Neuron (in vitro differentiated cells): ENCODE measurements around the gene RCOR3.

ENCODE experiments used
- H2AFZ ChIP-seq: one replicate; pipeline ENCODE4 v1.6.1; 2013; ENCODE audit warnings: low read depth, mild to moderate bottlenecking, inconsistent platforms, low read length, moderate library complexity
- H3K27me3 ChIP-seq: one replicate; pipeline ENCODE4 v1.6.1; 2013; ENCODE audit warnings: low read length; ENCODE audit not compliant: insufficient read depth
- H3K36me3 ChIP-seq: one replicate; pipeline ENCODE4 v1.6.1; 2013; ENCODE audit warnings: low read length; ENCODE audit not compliant: insufficient read depth
- H3K4me1 ChIP-seq: one replicate; pipeline ENCODE4 v1.6.1; 2013; ENCODE audit warnings: low read length; ENCODE audit not compliant: insufficient read depth
- H3K4me3 ChIP-seq: 2 replicates; pipeline ENCODE4 v1.5.1; 2013; ENCODE audit warnings: mild to moderate bottlenecking, low read length, moderate library complexity
- H3K9me3 ChIP-seq: one replicate; pipeline ENCODE4 v1.6.1; 2013; ENCODE audit warnings: low read length

The RCOR3 gene

GRCh38 chr1:211279340-211279739 lies 20.2 kb downstream of the RCOR3 start:
- Histone ChIP-seq H3K4me3 (no peak overlapping the region), H3K4me1 (no peaks in the 10 kb centered on the region), H3K27me3 (no peaks in the 10 kb centered on the region), H3K36me3 (peaks cover 68% of the 10 kb centered on the region), H2AFZ (no peak overlapping the region), H3K9me3 (no peaks in the 10 kb centered on the region)

GRCh38 chr1:211280910-211281309 lies 21.7 kb downstream of the RCOR3 start:
- Histone ChIP-seq H2AFZ (no peak overlapping the region), H3K9me3 (no peaks in the 10 kb centered on the region), H3K36me3 (peaks cover 61% of the 10 kb centered on the region), H3K4me1 (no peaks in the 10 kb centered on the region), H3K27me3 (no peaks in the 10 kb centered on the region), H3K4me3 (no peak overlapping the region)

GRCh38 chr1:211281320-211282022 lies 22.3 kb downstream of the RCOR3 start:
- H3K9me3 ChIP-seq, result no peaks in the 10 kb centered on the region
- no peaks in the 10 kb centered on the region for H3K4me1 ChIP-seq
- H3K27me3 ChIP-seq, result no peaks in the 10 kb centered on the region
- no peak overlapping the region for H3K4me3 ChIP-seq
- no peak overlapping the region for H2AFZ ChIP-seq
- H3K36me3 ChIP-seq, result peaks cover 56% of the 10 kb centered on the region

- H3K9me3 ChIP-seq, result no peaks in the 10 kb centered on the region
- H3K4me3 ChIP-seq, result no peak overlapping the region
- H3K4me1 ChIP-seq, result no peaks in the 10 kb centered on the region
- no peaks in the 10 kb centered on the region for H3K27me3 ChIP-seq
- H3K36me3 ChIP-seq, result peaks cover 57% of the 10 kb centered on the region
- H2AFZ ChIP-seq, result no peak overlapping the region
These were observed 22.8 kb downstream of the RCOR3 start for GRCh38 chr1:211282023-211282373.

- Histone ChIP-seq H3K9me3 (no peaks in the 10 kb centered on the region), H3K4me1 (no peaks in the 10 kb centered on the region), H3K36me3 (peaks cover 56% of the 10 kb centered on the region), H2AFZ (no peak overlapping the region), H3K4me3 (no peak overlapping the region), H3K27me3 (no peaks in the 10 kb centered on the region)
These were observed 26.0 kb downstream of the RCOR3 start for GRCh38 chr1:211285196-211285595.

GRCh38 chr1:211287218-211287617 lies 28.1 kb downstream of the RCOR3 start:
- Histone ChIP-seq H3K4me3 (no peak overlapping the region), H3K36me3 (peaks cover 57% of the 10 kb centered on the region), H2AFZ (no peak overlapping the region), H3K9me3 (no peaks in the 10 kb centered on the region), H3K4me1 (no peaks in the 10 kb centered on the region), H3K27me3 (no peaks in the 10 kb centered on the region)

GRCh38 chr1:211292411-211292810 lies 33.2 kb downstream of the RCOR3 start:
- no peaks in the 10 kb centered on the region for H3K9me3 ChIP-seq
- H3K4me1 ChIP-seq, result no peaks in the 10 kb centered on the region
- no peaks in the 10 kb centered on the region for H3K27me3 ChIP-seq
- no peak overlapping the region for H3K4me3 ChIP-seq
- H2AFZ ChIP-seq, result no peak overlapping the region
- peaks cover 77% of the 10 kb centered on the region for H3K36me3 ChIP-seq

- H3K4me3 ChIP-seq, result no peak overlapping the region
- H3K4me1 ChIP-seq, result no peaks in the 10 kb centered on the region
- H3K9me3 ChIP-seq, result no peaks in the 10 kb centered on the region
- no peak overlapping the region for H2AFZ ChIP-seq
- no peaks in the 10 kb centered on the region for H3K27me3 ChIP-seq
- H3K36me3 ChIP-seq, result peaks cover 73% of the 10 kb centered on the region
These were observed 37.2 kb downstream of the RCOR3 start for GRCh38 chr1:211296396-211296795.

GRCh38 chr1:211305044-211305443 lies 45.9 kb downstream of the RCOR3 start:
- Histone ChIP-seq H2AFZ (no peak overlapping the region), H3K27me3 (no peaks in the 10 kb centered on the region), H3K36me3 (peaks cover 59% of the 10 kb centered on the region), H3K9me3 (no peaks in the 10 kb centered on the region), H3K4me1 (no peaks in the 10 kb centered on the region), H3K4me3 (no peak overlapping the region)

- Histone ChIP-seq H3K4me3 (no peak overlapping the region), H3K36me3 (peaks cover 47% of the 10 kb centered on the region), H2AFZ (no peak overlapping the region), H3K4me1 (no peaks in the 10 kb centered on the region), H3K9me3 (no peaks in the 10 kb centered on the region), H3K27me3 (no peaks in the 10 kb centered on the region)
These were observed 50.5 kb downstream of the RCOR3 start for GRCh38 chr1:211309617-211310016.

GRCh38 chr1:211313392-211313791 lies 54.2 kb downstream of the RCOR3 start:
- H3K4me3 ChIP-seq, result no peak overlapping the region
- H3K4me1 ChIP-seq, result no peaks in the 10 kb centered on the region
- H3K27me3 ChIP-seq, result no peaks in the 10 kb centered on the region
- no peak overlapping the region for H2AFZ ChIP-seq
- no peaks in the 10 kb centered on the region for H3K9me3 ChIP-seq
- H3K36me3 ChIP-seq, result peaks cover 40% of the 10 kb centered on the region

GRCh38 chr1:211318576-211319280 lies 59.6 kb downstream of the RCOR3 start:
- Histone ChIP-seq H3K4me3 (no peak overlapping the region), H2AFZ (no peak overlapping the region), H3K27me3 (no peaks in the 10 kb centered on the region), H3K4me1 (no peaks in the 10 kb centered on the region), H3K9me3 (no peaks in the 10 kb centered on the region), H3K36me3 (peaks cover 15% of the 10 kb centered on the region)

- Histone ChIP-seq H3K27me3 (no peaks in the 10 kb centered on the region), H2AFZ (no peak overlapping the region), H3K9me3 (no peaks in the 10 kb centered on the region), H3K36me3 (peaks cover 5% of the 10 kb centered on the region), H3K4me1 (no peaks in the 10 kb centered on the region), H3K4me3 (no peak overlapping the region)
These were observed 60.7 kb downstream of the RCOR3 start for GRCh38 chr1:211319892-211320291.

- H3K4me1 ChIP-seq, result no peaks in the 10 kb centered on the region
- H3K9me3 ChIP-seq, result no peaks in the 10 kb centered on the region
- H2AFZ ChIP-seq, result no peak overlapping the region
- no peaks in the 10 kb centered on the region for H3K36me3 ChIP-seq
- peaks cover 4% of the 10 kb centered on the region for H3K27me3 ChIP-seq
- H3K4me3 ChIP-seq, result no peak overlapping the region
These were observed 61.8 kb downstream of the RCOR3 start for GRCh38 chr1:211320980-211321379.
